Muscle of arm (tissue), 12 donors: ENCODE data around the gene SYNDIG1. TPM values are rescaled to one million over a fixed set of nuclear protein-coding genes. Genes with fewer than 3 reads are reported as not detected.

Experiments used
- DNase-seq: peaks from one replicate; pipeline ENCODE4 v3.0.0-alpha.2; 2013
- polyA plus RNA-seq, 12 donors: library from polyadenylated mRNA; unstranded; fragments of 120-200 nt; gene quantifications; one replicate each; pipeline ENCODE4 v1.2.1, GENCODE V29; 2013; ENCODE audit not compliant: insufficient read length in 12 of 12

SYNDIG1 gene
- polyA plus RNA-seq, 12 donors = 2.5 to 4.5 (median 4.0) TPM; not detected in 2

GRCh38 chr20:24630486-24631172 lies 161.2 kb downstream of the SYNDIG1 start:
- no peak for DNase-seq

DNA sequence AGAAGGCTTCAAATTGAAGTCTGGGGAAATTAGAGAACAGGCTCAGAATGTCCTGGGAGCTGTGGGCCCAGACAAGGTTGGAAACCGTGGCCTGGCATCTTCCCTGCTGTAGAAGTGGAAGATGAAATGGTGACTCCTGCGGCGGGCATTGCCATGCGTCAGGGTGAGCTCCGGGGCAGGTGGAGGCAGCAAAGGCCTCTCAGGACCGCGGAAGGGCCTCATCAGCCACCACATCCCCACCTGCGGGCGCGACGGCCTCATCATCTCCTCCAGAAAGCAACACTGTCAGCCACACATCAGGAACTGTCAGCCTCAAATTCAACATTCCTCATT lies 161.7 kb downstream of the SYNDIG1 start:
- no peak for DNase-seq

GRCh38 chr20:24632581-24632980 lies 163.2 kb downstream of the SYNDIG1 start:
- no peak for DNase-seq

GRCh38 chr20:24633026-24633425 lies 163.6 kb downstream of the SYNDIG1 start:
- DNase-seq = no peak

DNA sequence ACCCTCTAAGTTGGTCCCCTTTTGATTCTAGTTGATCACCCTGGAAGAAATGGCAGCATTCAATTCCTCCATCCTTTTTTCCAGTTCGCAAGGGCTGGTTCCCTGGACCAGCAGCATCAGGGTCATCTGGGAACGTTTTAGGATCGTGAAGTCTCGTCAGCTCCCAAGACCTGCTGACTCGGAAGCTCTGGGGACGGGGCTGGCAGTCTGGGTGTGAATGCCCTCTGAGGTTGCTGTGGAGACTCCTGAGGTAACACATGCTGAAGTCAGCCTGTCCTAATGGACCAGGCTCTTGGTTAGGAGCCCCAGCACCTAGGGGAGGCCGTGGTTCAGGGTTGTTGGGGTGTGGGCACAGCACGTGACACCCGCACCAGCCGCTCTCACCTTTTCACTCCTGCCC lies 164.1 kb downstream of the SYNDIG1 start:
- no peak for DNase-seq

DNA sequence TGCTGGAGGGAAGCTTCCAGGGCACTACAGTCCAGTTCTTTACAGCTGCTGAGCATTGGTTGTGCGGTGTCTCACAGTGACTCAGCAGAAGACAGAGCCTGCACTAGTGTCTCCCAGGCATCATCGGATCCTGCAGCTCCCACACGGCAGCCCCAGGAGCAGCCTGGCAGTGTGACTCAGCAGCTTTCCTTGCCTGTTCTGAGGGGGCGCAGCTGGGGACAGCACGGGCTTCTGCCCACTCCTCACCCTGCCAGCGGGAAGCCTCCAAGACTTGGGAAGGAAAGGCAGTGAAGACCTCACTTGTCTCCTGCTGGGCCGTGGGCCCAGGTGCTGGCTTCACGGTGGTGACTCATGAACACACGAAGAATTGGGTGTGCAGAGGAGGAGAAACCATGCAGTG lies 165.4 kb downstream of the SYNDIG1 start:
- DNase-seq = no peak

DNA sequence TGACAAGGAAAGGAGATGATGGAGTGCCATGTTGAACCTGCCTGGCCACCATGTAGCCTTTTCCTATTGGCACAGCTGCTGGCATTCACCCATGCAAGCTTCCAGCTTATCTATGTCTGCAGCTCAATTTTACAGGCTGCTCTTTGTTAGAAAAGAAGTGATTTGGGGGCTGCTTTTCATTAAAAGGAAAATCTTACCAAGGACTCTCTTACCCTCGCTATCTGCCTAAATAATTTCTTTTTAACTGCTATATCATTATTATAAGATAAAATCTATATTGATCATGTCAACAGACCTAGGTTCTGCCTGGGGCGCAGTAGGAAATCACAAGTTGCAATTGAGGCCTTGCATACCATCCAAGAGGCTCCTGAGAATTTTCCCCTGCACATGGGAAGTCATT lies 167.2 kb downstream of the SYNDIG1 start:
- DNase-seq = no peak

DNA sequence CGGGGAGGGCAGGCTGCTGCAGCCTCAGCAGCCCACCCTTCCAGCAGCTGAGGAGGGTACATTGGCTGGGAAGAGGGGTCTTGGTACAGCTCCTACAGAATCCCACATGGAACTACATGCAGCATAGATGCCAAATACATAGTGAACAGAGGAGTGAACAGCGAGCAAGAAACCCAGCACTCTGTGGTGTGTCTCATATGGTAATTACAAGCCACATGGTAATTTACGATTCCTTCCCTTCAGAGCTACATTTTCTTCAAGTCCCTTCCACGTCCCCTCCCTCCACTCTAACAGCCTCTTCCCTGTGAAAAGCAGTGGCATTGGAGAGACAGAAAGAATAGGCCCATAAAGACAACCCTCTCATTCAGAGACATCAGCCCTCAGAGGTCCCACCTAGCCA lies 167.7 kb downstream of the SYNDIG1 start:
- DNase-seq = no peak

- DNase-seq = no peak
These were observed 168.5 kb downstream of the SYNDIG1 start for GRCh38 chr20:24637941-24638340.

DNA sequence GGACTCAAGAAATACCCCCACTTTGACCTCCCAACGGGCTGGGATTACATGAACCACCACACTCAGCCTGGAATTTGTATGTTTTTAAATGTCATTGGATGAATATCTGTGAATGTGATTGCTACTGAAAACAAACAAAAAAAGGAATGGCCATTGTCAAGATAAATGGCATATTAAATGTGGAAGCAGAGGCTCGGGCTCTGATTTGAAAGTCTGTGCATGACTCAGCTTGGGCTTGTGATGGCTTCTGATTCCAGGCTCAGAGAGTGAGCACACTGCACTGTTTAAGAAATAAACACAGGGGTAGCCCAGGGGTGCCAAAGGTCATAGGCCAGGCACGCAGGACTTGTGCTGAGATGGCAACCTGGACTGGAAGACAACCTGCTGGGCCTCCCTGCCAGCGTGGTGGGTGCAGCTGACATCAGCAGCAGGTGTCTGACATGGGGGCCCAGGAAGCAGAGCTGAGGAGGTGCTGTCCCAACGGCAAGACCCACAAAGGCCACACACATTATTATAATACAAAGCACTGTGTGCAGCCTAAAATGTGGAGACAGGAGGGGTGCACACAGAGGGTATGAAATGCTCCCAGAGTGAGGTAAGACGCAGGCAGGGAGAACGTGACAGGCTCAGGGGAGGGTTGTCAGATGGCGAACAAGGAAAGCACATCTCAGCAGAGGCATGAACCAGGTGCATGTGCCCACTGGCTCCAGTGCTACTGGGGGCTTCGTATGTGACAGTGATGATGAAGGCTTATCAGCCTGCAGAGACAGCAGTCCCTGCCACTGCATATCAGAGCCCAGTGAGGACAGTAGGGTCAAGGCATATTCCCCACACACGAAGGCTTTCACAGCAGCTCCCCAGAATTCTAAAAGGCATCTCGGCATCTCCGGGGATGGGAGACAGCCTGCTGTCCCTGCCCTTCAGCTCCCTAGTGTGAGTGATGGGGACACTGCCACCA lies 169.4 kb downstream of the SYNDIG1 start:
- no peak for DNase-seq

GRCh38 chr20:24640276-24640675 lies 170.8 kb downstream of the SYNDIG1 start:
- DNase-seq = no peak

- no peak for DNase-seq
These were observed 171.3 kb downstream of the SYNDIG1 start for GRCh38 chr20:24640686-24641085.

DNA sequence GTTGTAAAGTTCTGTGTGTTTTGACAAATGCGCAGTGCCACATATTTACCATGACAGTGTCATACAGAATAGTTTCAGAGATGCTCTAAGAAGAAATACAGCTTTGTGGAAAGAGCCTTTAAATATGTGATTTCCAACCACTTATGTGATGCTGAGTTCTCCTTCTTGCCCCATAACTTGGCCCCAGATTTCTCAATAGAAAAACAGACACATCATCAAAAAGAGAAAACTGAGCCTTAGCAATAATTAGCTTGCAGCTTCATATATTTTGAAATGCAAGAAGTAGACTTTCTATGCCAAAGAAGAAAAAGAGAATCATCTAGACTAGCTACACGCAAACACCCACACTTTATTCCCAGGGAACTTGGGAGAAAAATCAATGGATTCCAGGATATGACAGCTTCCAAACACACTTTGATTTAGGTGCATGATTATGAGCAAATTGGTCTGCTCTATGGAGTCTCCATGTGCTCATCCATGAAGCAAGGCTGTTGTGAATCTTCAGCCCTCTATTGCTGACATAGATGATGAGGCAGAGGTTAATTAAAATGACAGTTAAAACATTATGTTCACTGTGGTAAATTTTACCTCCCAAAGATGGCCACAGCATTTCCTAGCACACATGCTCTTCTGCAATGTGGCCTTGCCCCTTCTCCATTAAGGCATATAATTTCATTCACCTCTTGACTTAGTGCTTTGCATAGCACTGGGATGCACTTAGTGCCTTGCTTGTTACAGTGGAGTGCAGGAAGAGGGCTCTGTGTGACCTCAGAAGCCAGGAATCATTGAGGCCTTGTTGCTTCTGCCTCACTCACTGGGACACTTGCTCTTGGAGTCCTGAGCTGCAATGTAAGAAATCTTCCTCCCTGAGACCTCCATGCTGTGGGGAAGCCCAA lies 174.6 kb downstream of the SYNDIG1 start:
- DNase-seq = no peak

DNA sequence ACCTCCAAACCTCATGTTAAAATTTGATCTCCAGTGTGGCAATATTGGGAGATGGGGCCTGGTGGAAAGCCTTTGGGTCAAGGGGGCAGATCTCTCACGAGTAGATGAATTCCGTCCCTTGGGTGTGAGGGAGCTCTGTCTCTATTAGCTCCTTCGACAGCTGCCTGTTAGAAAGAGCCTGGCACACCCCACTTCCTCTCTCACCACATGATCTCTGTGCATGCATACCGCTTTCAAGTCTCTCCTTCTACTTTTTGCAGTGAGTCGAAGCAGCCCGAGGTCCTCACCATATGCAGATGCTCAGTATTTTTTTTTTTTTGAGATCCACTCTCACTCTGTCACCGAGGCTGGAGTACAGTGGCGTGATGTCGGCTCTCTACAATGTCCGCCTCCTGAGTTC lies 176.9 kb downstream of the SYNDIG1 start:
- no peak for DNase-seq

- DNase-seq = no peak
These were observed 178.3 kb downstream of the SYNDIG1 start for GRCh38 chr20:24647713-24648112.

GRCh38 chr20:24648481-24648880 lies 179.1 kb downstream of the SYNDIG1 start:
- DNase-seq = peak; percentile 54

DNA sequence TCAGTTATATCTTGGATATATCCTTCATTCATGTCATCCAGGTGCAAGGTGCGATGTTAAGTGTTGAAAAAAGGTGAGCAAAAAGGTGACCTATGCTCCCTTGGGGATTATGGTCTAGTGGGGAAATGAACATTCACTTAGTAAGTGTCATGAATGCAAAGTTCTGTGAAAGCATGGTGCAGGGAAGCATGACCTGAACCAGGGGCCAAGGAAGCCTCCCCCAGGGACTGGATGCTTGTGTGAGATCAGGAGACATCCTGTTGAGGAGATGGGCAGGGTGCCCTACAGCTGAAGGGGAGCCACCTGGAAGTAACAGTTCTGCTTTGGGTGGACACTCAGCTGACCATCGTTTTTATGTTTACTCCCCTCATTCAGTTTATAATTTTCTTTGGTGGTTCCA lies 179.5 kb downstream of the SYNDIG1 start:
- no peak for DNase-seq

DNA sequence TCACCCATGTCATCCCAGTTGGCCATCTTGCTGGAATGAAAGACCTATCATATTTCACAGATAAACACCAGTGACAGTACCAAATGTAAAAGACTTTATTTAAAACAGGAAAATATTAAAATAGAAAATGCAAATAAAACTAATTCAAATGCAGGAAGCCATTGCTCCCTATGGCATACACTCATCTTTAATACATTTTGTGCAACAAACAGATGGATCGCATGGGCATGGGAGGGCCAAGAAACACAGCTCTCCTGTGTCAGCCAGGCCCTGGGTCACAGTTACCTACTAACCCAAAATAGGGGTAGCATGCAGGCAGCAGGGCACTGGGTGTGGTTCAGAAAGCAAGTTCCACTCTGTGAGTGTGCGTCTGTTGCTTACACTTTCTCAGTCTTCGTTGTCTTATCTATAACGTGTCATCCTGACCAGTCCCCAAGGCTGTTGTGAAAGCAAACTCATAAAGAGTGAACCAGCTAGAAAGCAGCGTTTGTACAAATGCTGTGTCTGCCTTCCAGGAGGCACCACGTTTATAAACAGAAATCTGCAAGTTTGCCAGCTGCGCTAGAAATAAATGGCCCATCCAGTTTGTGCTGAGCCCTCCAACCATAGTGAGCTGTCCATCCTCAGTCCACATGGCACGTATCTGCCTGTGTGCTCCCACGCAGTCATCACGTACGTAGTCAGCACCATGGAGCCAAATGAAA lies 180.5 kb downstream of the SYNDIG1 start:
- no peak for DNase-seq

DNA sequence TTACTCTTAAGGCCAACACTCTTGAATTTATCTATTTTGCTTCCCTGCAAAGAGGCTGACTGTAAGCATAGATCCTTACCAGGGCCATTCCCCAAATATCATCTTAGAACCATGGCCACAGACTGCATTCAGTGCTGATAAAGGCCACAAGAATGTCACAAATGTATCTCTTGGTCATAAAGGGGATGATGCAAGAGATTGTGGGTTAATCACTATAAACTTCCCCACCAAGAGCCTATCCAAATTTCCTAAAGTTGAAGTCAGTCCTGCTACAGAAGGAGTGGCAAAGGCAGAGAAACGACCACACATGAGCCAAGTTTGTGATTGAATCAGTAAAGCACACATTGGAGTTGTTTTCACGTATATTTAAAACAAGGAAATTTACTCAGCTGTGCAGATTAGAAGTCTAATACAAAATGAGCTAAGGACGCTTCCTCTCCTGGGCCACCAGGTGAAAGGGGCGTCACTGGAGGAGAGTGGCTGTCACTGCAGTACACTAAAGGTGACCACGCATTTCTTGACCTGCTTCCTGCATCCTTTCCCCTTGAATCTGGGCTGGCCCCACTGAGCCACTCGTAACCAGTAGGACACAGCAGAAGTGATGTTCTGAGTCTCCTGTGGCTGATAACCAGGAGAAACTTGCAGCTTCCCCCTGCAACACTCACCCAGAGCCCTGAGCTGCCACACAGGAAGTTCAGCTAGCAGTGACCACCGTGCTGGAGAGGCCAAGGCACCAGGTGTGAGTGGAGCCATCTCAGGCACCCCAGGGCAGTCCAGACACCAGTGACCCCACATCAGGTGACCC lies 181.9 kb downstream of the SYNDIG1 start:
- no peak for DNase-seq

DNA sequence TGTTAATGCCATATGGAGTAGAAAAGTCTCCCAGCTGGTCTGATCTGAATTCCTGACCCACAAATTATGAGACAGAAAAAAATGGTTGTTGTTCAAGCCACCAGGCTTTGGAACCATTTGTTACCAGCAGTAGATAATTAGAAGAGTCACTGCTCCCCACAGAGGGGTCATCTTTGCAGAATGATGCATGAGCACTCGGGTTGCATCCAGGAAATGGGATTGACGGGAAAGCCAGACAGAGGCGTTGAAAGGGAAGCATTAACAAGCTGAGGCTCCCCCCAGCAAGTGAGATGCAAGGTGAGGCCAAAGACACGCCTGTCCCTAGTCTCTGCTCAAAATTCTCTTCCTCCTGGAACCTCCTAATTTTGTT lies 182.5 kb downstream of the SYNDIG1 start:
- DNase-seq = no peak

DNA sequence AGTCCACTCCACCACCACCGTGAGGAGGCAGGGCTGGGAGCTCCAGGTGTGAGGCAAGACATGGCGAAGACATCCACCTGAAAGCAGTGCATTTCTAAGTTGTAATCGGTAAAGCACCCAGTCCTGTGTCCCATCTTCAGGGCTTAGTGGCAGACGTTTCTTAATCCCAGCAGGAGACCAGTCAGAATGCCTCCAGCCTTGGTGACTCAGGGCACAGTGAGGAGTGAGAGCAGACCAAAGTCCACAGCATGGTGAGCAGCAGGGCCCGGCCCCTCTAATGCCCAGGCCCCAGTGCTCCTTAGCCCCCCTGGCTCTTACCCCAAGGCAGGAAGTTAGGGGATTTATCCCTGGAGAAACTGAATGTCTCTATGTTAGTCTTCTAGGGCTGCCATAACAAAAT lies 183.9 kb downstream of the SYNDIG1 start:
- DNase-seq = no peak
